ENCODE measurements around the gene PCDH1.
A peak's percentile ranks its signal among the peaks of the same experiment; 100 is the strongest.

PCDH1 gene

DNA sequence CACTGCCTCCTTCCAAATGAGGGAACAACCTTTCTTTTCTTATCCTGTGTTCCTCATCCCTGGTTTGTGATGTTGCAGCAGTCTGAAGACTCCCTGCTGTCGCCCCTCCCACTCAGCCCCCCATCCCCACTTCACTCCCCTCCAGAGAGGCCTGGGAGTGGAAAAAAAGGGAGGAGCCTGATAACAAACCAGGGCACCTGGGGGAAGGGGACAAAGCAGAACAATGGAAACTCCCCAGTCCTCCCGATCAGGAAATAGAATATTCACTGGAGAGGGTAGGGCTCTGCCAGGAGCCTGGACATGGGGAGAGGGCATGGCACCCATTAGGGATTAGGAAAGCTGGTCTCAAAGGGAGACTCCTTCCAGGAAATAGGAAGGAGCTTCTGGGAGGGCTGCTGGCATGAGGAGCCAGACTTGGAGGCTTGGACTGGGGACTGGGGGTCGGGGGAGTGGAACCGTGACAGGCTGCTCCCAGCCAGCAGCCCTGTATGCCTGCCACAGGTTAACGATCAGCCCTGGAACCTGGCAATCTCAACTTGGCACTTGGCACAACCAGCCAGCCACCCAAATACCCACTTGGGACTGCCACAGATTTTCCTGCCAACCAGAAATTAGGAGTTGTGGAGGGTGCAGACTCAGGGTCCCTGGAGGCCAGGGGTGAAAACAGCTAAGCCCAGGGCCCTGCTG, 20.0 kb downstream of the PCDH1 start:
- Histone ChIP-seq H3K4me1 (peaks cover 29% of the 10 kb centered on the region), H3K9me3 (no peaks in the 10 kb centered on the region), H3K36me3 (no peaks in the 10 kb centered on the region), H3K4me2 (peak overlapping the region; percentile 42), H4K20me1 (no peaks in the 10 kb centered on the region), H3K27ac (no peak overlapping the region), H3K9ac (no peak overlapping the region), H3K27me3 (no peaks in the 10 kb centered on the region), H3K4me3 (no peak overlapping the region)
- no peak for TF ChIP-seq Cebpa-rat (IDR thresholded peaks at IDR 0.05)

DNA sequence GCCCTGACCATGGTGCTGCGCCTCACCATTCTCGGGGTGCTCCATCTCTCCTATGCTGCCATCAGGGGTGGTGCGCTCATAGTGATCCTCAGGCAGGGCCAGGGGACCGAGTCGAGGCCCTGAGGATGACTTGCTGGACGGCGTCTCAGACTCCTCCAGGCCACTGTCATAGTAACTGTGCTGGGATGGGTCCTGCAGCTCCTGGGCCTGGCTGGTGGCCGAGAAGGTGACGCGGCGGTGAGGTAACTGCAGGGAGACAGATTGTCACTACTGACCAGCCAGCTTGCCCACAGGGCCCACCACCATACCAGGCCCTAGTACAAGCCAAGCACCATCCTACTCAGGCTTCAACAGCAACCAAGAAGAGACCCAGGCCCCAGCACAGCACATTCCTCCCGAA, 21.0 kb downstream of the PCDH1 start:
- no peak overlapping the region for H3K4me3 ChIP-seq
- H3K9ac ChIP-seq, result no peak overlapping the region
- no peak for TF ChIP-seq Cebpa-rat (IDR thresholded peaks at IDR 0.05)
- no peaks in the 10 kb centered on the region for H4K20me1 ChIP-seq
- H3K9me3 ChIP-seq, result no peaks in the 10 kb centered on the region
- H3K36me3 ChIP-seq, result no peaks in the 10 kb centered on the region
- H3K27ac ChIP-seq, result no peak overlapping the region
- H3K4me1 ChIP-seq, result peaks cover 38% of the 10 kb centered on the region
- no peak overlapping the region for H3K4me2 ChIP-seq
- no peaks in the 10 kb centered on the region for H3K27me3 ChIP-seq

DNA sequence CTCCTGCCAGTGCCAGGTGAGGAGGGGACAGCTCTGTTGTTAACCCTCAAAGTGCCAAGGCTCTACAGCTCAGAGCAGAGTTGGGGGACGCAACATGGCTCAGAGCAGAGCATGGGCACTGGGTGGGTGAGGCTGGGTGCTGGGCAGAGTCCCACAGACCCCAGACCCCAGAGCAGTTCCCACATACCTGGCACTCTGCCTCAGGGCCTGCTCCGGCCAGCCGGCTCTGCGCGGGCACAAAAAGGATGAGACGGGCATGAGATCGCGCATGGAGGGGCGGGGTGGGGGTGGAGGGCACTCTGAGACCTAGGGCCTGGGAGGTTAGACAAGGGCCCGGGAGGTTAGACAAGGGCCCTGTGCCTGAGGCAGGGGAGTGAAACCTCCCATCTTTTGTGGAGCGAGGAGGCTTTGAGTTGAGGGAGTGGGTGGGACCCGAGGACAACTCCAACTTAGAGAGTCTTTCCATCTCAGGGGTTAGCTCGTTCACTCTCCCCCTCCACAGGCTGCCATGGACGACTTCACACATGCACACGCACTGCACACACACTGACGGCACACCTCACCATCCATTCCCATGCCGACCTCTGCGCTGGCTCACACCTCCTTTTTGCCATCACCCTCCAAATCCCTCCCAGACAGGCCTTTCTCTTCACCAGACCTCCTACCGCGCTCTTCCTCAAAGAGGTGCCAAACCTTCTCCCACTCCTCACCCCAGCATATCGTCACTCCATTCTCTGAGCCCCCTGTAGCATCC, 22.0 kb downstream of the PCDH1 start:
- no peaks in the 10 kb centered on the region for H4K20me1 ChIP-seq
- H3K4me3 ChIP-seq, result no peak overlapping the region
- TF ChIP-seq Cebpa-rat (IDR thresholded peaks at IDR 0.05), result no peak
- 0 out of 2 replicates have a peak overlapping the region, but pooled peaks have one; percentile 19 for H3K9ac ChIP-seq
- H3K36me3 ChIP-seq, result no peaks in the 10 kb centered on the region
- no peaks in the 10 kb centered on the region for H3K9me3 ChIP-seq
- H3K4me2 ChIP-seq, result peak overlapping the region; percentile 52
- no peak overlapping the region for H3K27ac ChIP-seq
- H3K4me1 ChIP-seq, result peaks cover 48% of the 10 kb centered on the region
- H3K27me3 ChIP-seq, result no peaks in the 10 kb centered on the region

DNA sequence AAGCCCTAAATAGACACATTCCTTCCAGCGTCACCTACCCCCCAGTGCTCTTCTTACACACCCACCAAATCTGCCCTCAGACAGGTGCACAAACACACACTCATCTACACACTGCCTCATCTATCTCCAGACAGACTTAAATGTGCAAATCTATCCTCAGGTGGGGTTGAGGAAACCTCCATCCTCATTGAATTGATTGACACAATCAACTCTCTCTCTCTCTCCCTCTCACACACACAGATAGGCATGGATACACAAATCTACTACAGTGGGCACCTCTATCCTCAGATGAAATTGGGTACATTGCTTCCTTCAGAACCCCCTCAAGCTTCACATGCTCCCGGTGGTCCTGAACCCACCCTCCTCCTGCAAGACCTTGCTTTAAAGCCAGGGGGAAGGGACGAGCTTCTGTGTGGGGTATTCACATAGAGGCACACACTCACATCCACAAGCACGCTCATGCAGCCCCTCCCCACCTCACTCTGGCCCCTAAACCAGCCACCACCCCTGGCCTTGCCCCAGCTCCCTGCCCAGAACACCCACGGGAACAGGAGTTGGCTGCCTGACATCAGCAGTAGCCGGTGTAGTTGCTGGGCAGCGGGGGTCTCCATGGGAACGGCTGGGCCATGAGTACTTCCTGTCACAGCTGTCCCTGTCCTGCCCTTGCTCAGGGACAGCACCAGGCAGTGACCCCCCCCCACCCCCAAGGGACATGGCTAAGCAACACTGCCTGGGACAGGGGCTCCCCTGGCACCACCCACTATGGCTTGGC, 22.8 kb downstream of the PCDH1 start:
- H3K27ac ChIP-seq, result peak overlapping the region; percentile 13; the same call in 1 of the 2 replicates
- no peaks in the 10 kb centered on the region for H3K36me3 ChIP-seq
- no peaks in the 10 kb centered on the region for H3K9me3 ChIP-seq
- H3K27me3 ChIP-seq, result no peaks in the 10 kb centered on the region
- no peak overlapping the region for H3K4me3 ChIP-seq
- H4K20me1 ChIP-seq, result no peaks in the 10 kb centered on the region
- TF ChIP-seq Cebpa-rat (IDR thresholded peaks at IDR 0.05), result no peak
- H3K4me2 ChIP-seq, result peak overlapping the region; percentile 52
- peaks cover 54% of the 10 kb centered on the region for H3K4me1 ChIP-seq
- 0 out of 2 replicates have a peak overlapping the region, but pooled peaks have one; percentile 19 for H3K9ac ChIP-seq

DNA sequence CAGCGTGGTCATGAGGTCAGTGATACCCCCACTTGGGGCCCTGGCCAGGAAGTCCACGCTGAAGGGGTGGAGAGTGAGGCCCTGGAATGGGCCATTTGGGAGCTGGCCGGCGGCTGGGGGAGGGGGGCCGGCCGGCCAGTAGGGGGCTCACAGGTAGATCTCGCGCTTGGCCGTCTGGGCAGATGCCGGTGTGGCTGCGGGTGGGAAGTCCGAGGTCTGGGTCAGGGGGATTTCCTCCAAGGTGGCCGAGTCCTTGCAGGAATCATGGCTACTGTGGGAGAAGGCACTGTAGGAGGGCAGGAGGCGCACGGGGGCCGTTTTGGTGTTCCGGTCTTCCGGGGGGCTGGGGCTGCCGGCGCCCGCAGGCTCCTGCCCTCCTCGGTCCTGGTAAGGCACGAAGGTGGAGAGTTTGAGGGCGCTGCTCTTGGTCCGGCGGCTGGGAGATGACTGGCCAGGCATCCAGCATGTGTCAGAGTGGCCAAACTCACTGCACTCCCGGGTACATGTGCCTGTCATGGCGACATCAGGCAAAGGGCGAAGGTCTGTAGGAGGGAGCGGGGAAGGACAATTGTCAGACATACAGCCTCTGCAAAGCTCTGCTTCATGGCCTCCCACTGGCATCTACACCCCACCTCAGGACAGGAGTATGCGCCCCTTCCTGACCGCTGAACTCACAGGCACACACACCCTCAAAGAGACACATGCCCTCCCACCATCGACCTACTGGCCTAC, 24.1 kb downstream of the PCDH1 start:
- no peaks in the 10 kb centered on the region for H3K27me3 ChIP-seq
- no peak overlapping the region for H3K27ac ChIP-seq
- TF ChIP-seq Cebpa-rat (IDR thresholded peaks at IDR 0.05), result no peak
- H3K4me3 ChIP-seq, result no peak overlapping the region
- H3K4me2 ChIP-seq, result no peak overlapping the region; the same call in 1 of the 2 replicates
- no peaks in the 10 kb centered on the region for H3K36me3 ChIP-seq
- H4K20me1 ChIP-seq, result no peaks in the 10 kb centered on the region
- peaks cover 57% of the 10 kb centered on the region for H3K4me1 ChIP-seq
- no peak overlapping the region for H3K9ac ChIP-seq
- no peaks in the 10 kb centered on the region for H3K9me3 ChIP-seq

DNA sequence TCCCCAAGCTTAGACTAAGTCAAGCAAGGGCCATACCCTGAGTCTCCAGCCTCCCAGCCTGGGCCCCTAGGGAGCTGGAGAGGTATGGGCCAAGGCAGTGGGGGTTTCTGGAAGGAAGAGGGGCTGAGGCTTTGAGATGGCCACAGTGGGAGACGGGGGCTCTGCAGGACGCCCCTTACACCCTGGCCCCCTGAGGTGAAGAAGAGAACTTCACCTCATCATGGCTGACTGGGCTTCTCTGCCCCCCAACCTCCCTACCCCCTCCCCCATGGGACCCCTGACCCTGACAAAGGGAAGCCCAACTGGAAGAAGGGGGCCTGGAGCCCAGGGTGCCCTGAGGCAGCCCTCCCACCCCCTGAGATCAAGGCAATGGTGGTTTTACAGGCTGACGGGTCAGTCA, 25.8 kb downstream of the PCDH1 start:
- TF ChIP-seq Cebpa-rat (IDR thresholded peaks at IDR 0.05), result no peak
- H3K9ac ChIP-seq, result no peak overlapping the region
- peaks cover 64% of the 10 kb centered on the region for H3K4me1 ChIP-seq
- no peak overlapping the region for H3K4me3 ChIP-seq
- H3K27ac ChIP-seq, result no peak overlapping the region
- no peak overlapping the region for H3K4me2 ChIP-seq
- H3K27me3 ChIP-seq, result no peaks in the 10 kb centered on the region
- no peaks in the 10 kb centered on the region for H3K36me3 ChIP-seq
- H3K9me3 ChIP-seq, result no peaks in the 10 kb centered on the region
- no peaks in the 10 kb centered on the region for H4K20me1 ChIP-seq

DNA sequence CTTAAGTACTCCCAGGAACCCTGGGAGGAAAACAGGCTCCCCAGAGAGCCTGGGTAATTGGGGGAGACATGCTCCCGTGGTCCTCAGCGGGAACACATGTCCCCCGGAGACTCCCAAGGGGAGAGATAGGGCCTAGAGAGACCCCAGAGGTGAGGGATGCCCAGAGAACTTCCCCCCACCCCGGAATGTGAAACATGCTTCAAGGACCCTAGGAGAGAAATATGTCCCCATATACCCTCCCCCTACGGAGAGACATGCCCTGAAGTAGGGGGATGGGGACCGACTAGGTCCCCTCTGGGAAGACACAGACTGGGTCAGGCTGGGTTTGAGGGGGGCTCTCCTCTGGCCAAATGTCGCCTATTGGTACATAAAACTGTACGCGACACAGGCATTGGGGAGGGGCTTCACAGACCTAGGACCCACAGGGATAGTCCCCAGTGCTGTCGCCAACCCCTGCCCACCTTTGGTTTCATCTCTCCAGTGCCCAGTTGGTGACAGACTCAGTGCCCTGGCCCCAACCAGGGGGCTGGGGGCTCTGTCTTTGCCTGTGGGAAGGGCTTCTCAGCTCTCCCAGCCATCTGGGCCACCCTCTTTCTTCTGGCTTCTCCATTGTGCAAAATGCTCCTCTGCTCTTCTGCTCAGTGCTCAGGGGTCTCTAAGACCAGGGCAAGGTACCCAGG, 26.9 kb downstream of the PCDH1 start:
- H3K9ac ChIP-seq, result no peak overlapping the region
- 0 out of 2 replicates have a peak overlapping the region, but pooled peaks have one; percentile 25 for H3K4me3 ChIP-seq
- H3K9me3 ChIP-seq, result no peaks in the 10 kb centered on the region
- peak overlapping the region; percentile 80 for H3K4me2 ChIP-seq
- H3K36me3 ChIP-seq, result no peaks in the 10 kb centered on the region
- no peak for TF ChIP-seq Cebpa-rat (IDR thresholded peaks at IDR 0.05)
- peaks cover 76% of the 10 kb centered on the region for H3K4me1 ChIP-seq
- no peaks in the 10 kb centered on the region for H4K20me1 ChIP-seq
- no peaks in the 10 kb centered on the region for H3K27me3 ChIP-seq
- H3K27ac ChIP-seq, result no peak overlapping the region

DNA sequence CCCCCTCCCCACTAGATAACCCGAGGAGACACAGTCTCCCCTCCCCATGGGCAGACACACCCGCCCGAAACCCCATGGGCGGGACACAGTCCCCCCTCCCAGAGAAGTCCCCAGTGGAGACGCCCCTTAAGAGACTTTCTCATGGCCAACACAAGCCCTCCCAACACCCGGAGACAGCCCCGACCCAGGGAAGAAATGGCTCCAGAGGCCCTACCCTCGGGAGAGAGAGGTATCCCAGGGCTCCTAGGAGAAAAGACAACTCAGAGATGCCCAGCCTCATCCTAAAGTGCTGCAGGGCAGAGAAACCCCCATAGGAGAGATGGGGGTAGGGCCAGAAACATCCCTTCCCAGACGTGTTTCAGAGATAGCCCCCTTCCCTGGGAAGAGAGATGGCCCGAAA, 27.4 kb downstream of the PCDH1 start:
- Histone ChIP-seq H3K4me2 (peak overlapping the region; percentile 80), H3K36me3 (no peaks in the 10 kb centered on the region), H3K27me3 (no peaks in the 10 kb centered on the region), H3K9me3 (no peaks in the 10 kb centered on the region), H3K9ac (no peak overlapping the region), H3K4me3 (0 out of 2 replicates have a peak overlapping the region, but pooled peaks have one; percentile 25), H3K4me1 (peaks cover 77% of the 10 kb centered on the region), H4K20me1 (no peaks in the 10 kb centered on the region), H3K27ac (no peak overlapping the region)
- TF ChIP-seq Cebpa-rat (IDR thresholded peaks at IDR 0.05), result no peak
